Measurements from ENCODE around the gene GEMIN5.

The GEMIN5 gene

DNA sequence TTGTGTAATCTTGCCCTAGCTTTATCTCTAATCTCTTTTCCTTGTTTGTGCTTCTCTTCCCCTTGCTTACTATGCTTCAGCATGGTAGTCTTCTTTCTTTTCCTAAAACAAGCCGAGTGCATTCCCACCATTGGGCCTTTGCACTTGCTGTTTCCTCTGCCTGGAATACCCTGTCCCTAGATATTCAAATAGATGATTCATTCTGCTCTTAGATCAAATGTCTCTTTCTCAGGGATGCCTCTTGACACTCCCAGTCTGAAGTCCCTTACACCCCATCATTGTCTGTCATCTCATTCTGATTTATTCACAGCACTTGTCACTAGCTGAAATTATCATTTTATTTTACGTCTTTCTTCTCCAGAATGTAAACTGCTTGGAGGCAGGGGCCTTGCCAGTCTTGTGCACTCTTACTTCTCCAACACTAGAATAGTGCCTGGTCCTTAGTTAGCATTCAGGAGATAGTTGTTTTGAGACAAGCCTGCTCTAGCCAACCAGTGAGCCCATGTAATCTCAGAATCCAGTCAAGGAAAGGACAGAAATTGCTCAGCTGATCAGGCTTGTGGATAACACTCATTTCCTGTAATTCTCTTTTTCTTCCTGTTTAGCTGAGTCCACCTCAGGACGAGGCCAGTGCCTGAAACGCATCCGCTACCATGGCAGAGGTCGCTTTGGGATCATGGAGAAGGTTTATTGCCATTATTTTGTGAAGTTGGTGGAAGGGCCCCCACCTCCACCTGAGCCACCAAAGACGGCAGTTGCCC, 28.2 kb upstream of the GEMIN5 start:
- TF ChIP-seq, protein P1, sequence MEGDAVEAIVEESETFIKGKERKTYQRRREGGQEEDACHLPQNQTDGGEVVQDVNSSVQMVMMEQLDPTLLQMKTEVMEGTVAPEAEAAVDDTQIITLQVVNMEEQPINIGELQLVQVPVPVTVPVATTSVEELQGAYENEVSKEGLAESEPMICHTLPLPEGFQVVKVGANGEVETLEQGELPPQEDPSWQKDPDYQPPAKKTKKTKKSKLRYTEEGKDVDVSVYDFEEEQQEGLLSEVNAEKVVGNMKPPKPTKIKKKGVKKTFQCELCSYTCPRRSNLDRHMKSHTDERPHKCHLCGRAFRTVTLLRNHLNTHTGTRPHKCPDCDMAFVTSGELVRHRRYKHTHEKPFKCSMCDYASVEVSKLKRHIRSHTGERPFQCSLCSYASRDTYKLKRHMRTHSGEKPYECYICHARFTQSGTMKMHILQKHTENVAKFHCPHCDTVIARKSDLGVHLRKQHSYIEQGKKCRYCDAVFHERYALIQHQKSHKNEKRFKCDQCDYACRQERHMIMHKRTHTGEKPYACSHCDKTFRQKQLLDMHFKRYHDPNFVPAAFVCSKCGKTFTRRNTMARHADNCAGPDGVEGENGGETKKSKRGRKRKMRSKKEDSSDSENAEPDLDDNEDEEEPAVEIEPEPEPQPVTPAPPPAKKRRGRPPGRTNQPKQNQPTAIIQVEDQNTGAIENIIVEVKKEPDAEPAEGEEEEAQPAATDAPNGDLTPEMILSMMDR (IDR thresholded peaks at IDR 0.05; ENCODE audit: low read depth, low read length, missing control alignments) = no peak

DNA sequence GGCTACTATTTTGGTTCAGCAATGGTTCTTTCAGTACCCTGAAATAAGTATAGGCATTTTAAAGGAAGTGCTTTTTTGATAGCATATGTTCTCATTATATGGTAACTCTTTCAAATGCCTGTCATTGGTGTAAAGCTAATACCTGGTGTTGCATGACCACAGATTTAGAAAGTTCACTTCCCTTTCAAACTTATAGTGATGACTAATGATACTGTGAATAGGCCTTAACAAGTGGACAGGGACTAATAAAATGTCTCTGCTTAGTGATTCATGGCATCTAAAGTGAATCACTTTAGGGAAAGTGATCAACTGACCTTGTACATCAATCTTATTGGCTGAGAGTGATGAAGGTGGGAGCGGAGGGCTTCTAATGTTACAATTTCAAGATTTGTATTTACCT, 24.5 kb upstream of the GEMIN5 start:
- DNase-seq (ENCODE audit: extremely low read depth, low read depth) = no peak
- H3K4me3 ChIP-seq (replicated peaks; ENCODE audit: low read depth, low read length) = no peak overlapping the region
- TF ChIP-seq, protein P1 (IDR thresholded peaks at IDR 0.05; ENCODE audit: low read depth, low read length, missing control alignments) = no peak

More for the DNA sequence above, 28.2 kb upstream of the GEMIN5 start:
- H3K4me3 ChIP-seq (replicated peaks; ENCODE audit: low read depth, low read length) = no peak overlapping the region
- DNase-seq (ENCODE audit: extremely low read depth, low read depth) = no peak

DNA sequence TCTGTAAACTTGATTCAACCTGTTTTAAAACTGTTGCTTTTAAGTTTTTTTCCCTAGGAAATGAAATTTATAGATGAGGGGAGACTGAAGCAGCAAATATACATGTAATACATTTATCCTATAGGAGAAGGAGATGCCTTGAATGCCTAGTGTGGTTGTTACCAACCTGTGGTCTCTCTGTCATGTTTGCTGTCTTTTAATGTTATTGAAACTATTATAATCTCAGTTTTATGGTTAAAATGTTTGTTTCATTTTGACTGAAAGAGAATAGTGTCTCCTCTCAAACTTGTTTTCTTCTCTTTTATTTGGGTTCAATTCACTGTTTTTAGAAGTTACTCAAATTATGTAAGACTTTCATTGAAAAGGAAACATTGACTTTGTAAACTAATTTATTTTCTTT, 18.7 kb upstream of the GEMIN5 start:
- no peak overlapping the region for H3K4me3 ChIP-seq (replicated peaks; ENCODE audit: low read depth, low read length)
- TF ChIP-seq, protein P1 (IDR thresholded peaks at IDR 0.05; ENCODE audit: low read depth, low read length, missing control alignments) = no peak
- no peak for DNase-seq (ENCODE audit: extremely low read depth, low read depth)

GRCh38 chr5:154949781-154950180, 11.8 kb upstream of the GEMIN5 start:
- no peak for DNase-seq (ENCODE audit: extremely low read depth, low read depth)
- TF ChIP-seq, protein P1 (IDR thresholded peaks at IDR 0.05; ENCODE audit: low read depth, low read length, missing control alignments) = no peak
- no peak overlapping the region for H3K4me3 ChIP-seq (replicated peaks; ENCODE audit: low read depth, low read length)

- no peak overlapping the region for H3K4me3 ChIP-seq (replicated peaks; ENCODE audit: low read depth, low read length)
- TF ChIP-seq, protein P1 (IDR thresholded peaks at IDR 0.05; ENCODE audit: low read depth, low read length, missing control alignments) = no peak
- DNase-seq (ENCODE audit: extremely low read depth, low read depth) = no peak
Observed at GRCh38 chr5:154948313-154948712, 10.3 kb upstream of the GEMIN5 start.

- no peak for DNase-seq (ENCODE audit: extremely low read depth, low read depth)
- no peak overlapping the region for H3K4me3 ChIP-seq (replicated peaks; ENCODE audit: low read depth, low read length)
- TF ChIP-seq, protein P1 (IDR thresholded peaks at IDR 0.05; ENCODE audit: low read depth, low read length, missing control alignments) = no peak
Observed at GRCh38 chr5:154947778-154948177, 9.8 kb upstream of the GEMIN5 start.
